Duodenal mucosa (tissue), 2 donors: ENCODE results near the gene IGF2.

Experiments
- H3K27ac ChIP-seq: one replicate; pipeline ENCODE4 v1.7.0; 2013; ENCODE audit warnings: low read depth, low read length
- H3K27me3 ChIP-seq, 2 donors: one replicate each; pipeline ENCODE4 v1.7.0; 2013; ENCODE audit warnings: low read length in 2 of 2, control low read depth in 1 of 2; ENCODE audit not compliant: insufficient read depth in 2 of 2, control insufficient read depth in 1 of 2
- H3K36me3 ChIP-seq, 2 donors: one replicate each; pipeline ENCODE4 v1.7.0; 2013; ENCODE audit warnings: low read length in 2 of 2, control low read depth in 1 of 2; ENCODE audit not compliant: insufficient read depth in 2 of 2, control insufficient read depth in 1 of 2
- H3K4me1 ChIP-seq, 2 donors: one replicate each; pipeline ENCODE4 v1.7.0; 2013; ENCODE audit warnings: low read length in 2 of 2, control low read depth in 1 of 2; ENCODE audit not compliant: insufficient read depth in 2 of 2, control insufficient read depth in 1 of 2
- H3K4me3 ChIP-seq, 2 donors: one replicate each; pipeline ENCODE4 v1.7.0; 2013; ENCODE audit warnings: low read length in 2 of 2, low read depth in 1 of 2
- H3K9ac ChIP-seq, 2 donors: one replicate each; pipeline ENCODE4 v1.7.0; 2013; ENCODE audit warnings: low read length in 2 of 2, low read depth in 1 of 2
- H3K9me3 ChIP-seq, 2 donors: one replicate each; pipeline ENCODE4 v1.7.0; 2013; ENCODE audit warnings: low read length in 2 of 2, control low read depth in 1 of 2; ENCODE audit not compliant: control insufficient read depth in 1 of 2

Gene IGF2

DNA sequence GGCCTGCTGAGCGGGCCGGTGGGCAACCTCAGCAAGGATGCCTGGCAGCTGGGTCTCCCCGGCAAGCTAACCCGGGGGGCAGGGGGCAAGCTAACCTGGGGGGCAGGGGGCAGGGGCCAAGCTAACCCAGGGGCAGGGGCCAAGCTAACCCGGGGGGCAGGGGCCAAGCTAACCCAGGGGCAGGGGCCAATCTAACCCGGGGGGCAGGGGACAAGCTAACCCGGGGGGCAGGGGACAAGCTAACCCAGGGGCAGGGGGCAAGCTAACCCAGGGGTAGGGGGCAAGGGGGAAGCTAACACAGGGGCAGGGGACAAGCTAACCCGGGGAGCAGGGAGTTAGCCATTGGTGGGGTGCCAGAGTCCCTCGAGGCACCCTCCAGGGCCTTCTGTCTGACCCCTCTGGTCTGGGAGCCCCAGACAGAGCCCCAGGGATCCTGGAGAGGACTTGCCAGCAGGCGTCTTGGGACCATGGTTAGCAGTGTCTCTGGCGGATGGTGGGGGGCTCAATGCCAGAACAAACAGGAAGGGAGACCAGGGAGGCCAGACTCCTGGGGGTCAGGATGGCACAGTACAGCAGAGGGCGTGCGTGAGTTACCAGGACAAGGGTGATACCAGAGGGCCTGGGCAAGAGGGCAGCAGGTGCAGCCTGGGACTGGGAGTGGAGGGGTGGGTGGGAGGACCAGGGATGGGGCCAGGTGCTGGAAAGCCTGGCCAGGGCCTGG lies 16.1 kb downstream of the IGF2 start:
- Histone ChIP-seq H3K9ac (no peak overlapping the region), H3K36me3 (no peaks in the 10 kb centered on the region), H3K4me3 (no peak overlapping the region), H3K4me1 (no peaks in the 10 kb centered on the region), H3K27me3 (peaks cover 8 to 17% of the 10 kb centered on the region in 2 donors), H3K27ac (no peak overlapping the region), H3K9me3 (no peaks in the 10 kb centered on the region)

- no peaks in the 10 kb centered on the region for H3K9me3 ChIP-seq
- peaks cover 8 to 17% of the 10 kb centered on the region in 2 donors for H3K27me3 ChIP-seq
- H3K4me1 ChIP-seq = no peaks in the 10 kb centered on the region
- no peaks in the 10 kb centered on the region for H3K36me3 ChIP-seq
- no peak overlapping the region for H3K4me3 ChIP-seq
- no peak overlapping the region for H3K9ac ChIP-seq
- no peak overlapping the region for H3K27ac ChIP-seq
Measured at GRCh38 chr11:2122222-2122906, 16.8 kb downstream of the IGF2 start.

GRCh38 chr11:2121227-2122130 lies 17.7 kb downstream of the IGF2 start:
- Histone ChIP-seq H3K27ac (no peak overlapping the region), H3K9me3 (no peaks in the 10 kb centered on the region), H3K4me1 (no peaks in the 10 kb centered on the region), H3K9ac (no peak overlapping the region), H3K36me3 (no peaks in the 10 kb centered on the region), H3K4me3 (no peak overlapping the region), H3K27me3 (peaks cover 8 to 17% of the 10 kb centered on the region in 2 donors)

- no peak overlapping the region for H3K4me3 ChIP-seq
Measured at GRCh38 chr11:2120359-2121100, 18.7 kb downstream of the IGF2 start.

GRCh38 chr11:2118677-2119076 lies 20.5 kb downstream of the IGF2 start:
- no peak overlapping the region for H3K9ac ChIP-seq
- no peaks in the 10 kb centered on the region for H3K36me3 ChIP-seq
- no peaks in the 10 kb centered on the region for H3K9me3 ChIP-seq
- H3K4me3 ChIP-seq = no peak overlapping the region
- H3K27me3 ChIP-seq = peaks cover 4 to 17% of the 10 kb centered on the region in 2 donors
- H3K4me1 ChIP-seq = no peaks in the 10 kb centered on the region
- no peak overlapping the region for H3K27ac ChIP-seq

More at GRCh38 chr11:2120359-2121100, 18.7 kb downstream of the IGF2 start:
- Histone ChIP-seq H3K27ac (no peak overlapping the region), H3K9me3 (no peaks in the 10 kb centered on the region), H3K4me1 (no peaks in the 10 kb centered on the region), H3K27me3 (peaks cover 8 to 17% of the 10 kb centered on the region in 2 donors), H3K36me3 (no peaks in the 10 kb centered on the region), H3K9ac (no peak overlapping the region)

DNA sequence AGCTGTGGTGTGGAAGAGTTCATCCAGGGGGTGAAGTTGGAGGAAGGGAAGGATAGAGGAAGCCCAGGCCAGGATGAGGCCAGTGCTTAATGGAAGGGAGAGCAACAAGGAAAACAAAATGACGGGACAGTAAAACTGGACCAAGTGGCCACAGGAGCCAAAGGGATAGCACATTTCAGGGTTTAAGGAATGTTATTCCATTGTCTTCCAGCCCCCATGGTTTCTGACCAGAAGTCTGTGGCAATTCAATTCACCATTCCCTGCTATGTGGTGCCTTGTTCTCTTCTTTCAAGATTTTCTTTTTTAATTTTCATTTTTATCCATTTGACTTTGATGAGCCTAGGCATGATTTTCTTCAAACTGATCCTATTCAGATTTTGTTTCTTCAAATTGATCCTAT lies 22.5 kb downstream of the IGF2 start:
- no peaks in the 10 kb centered on the region for H3K36me3 ChIP-seq
- no peaks in the 10 kb centered on the region for H3K4me1 ChIP-seq
- H3K27me3 ChIP-seq = peaks cover 4 to 12% of the 10 kb centered on the region in 2 donors
- no peak overlapping the region for H3K4me3 ChIP-seq
- no peaks in the 10 kb centered on the region for H3K9me3 ChIP-seq
- H3K9ac ChIP-seq = no peak overlapping the region
- H3K27ac ChIP-seq = no peak overlapping the region

DNA sequence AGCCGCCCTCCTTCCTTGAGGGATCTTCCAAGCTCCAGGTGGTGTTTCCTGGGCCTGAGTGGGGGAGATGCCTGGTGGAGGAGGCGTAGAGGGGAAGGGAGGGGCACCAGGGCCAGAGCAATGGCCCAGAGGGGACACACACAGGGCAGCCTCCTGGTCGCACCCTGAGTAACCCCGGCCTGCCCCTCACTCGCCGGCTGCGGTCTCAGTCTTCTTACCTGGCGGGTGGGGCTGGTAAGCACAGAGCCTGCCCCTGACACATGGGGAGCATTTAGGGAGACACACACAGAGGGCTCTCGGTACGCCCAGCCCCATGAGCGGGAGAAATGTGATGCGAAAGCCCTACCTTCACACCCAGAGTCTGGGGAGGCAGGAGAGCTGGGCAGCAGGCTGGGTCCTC lies 23.9 kb downstream of the IGF2 start:
- Histone ChIP-seq H3K4me3 (no peak overlapping the region), H3K27ac (no peak overlapping the region), H3K9ac (no peak overlapping the region), H3K36me3 (no peaks in the 10 kb centered on the region), H3K9me3 (no peaks in the 10 kb centered on the region), H3K27me3 (peaks cover 0 to 6% of the 10 kb centered on the region in 2 donors), H3K4me1 (no peaks in the 10 kb centered on the region)

GRCh38 chr11:2114430-2115241 lies 24.6 kb downstream of the IGF2 start:
- no peak overlapping the region for H3K9ac ChIP-seq
- H3K4me3 ChIP-seq = no peak overlapping the region
- no peaks in the 10 kb centered on the region for H3K9me3 ChIP-seq
- no peaks in the 10 kb centered on the region for H3K36me3 ChIP-seq
- no peaks in the 10 kb centered on the region for H3K4me1 ChIP-seq
- peaks cover 0 to 6% of the 10 kb centered on the region in 2 donors for H3K27me3 ChIP-seq
- H3K27ac ChIP-seq = no peak overlapping the region

DNA sequence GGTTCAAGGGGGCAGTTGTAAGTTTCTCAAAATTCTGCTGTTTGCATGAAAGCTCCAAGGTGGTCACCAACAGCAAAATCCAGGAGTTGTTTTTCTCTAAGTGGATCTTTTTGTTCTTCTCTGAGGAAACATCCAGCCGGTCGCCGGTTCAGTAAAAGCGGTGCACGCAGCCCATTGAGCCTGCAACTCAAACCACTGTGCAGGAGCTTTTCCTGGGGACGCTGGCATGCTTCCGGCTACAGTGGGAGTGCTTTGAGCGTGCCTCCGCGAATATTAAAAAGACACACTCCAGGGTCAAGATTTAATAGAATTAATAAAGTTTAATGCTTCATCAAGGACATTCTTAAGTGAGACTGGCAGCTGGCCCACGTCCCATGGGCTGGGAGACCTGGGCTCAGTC lies 25.4 kb downstream of the IGF2 start:
- Histone ChIP-seq H3K9ac (no peak overlapping the region), H3K4me1 (no peaks in the 10 kb centered on the region), H3K4me3 (no peak overlapping the region), H3K27ac (no peak overlapping the region), H3K36me3 (no peaks in the 10 kb centered on the region), H3K9me3 (no peaks in the 10 kb centered on the region), H3K27me3 (peaks cover 0 to 4% of the 10 kb centered on the region in 2 donors)
